GM21825 (cell line): ENCODE results near the gene SMAD9.
"Not testable (repeated sequence)": the region's sequence is repeated elsewhere in the genome, so short reads cannot be mapped to it uniquely, and the experiment has no call there.

Experiments
- ATAC-seq: cut with Tn5 transposase; IDR thresholded peaks from one replicate; pipeline ENCODE4 v1.9.1; 2021; ENCODE audit warnings: mild to moderate bottlenecking, moderate library complexity; ENCODE audit not compliant: unreplicated experiment

The SMAD9 gene

GRCh38 chr13:36912973-36913372 lies 7.1 kb downstream of the SMAD9 start:
- ATAC-seq = no peak

- no peak for ATAC-seq
Measured at GRCh38 chr13:36912369-36912768, 7.7 kb downstream of the SMAD9 start.

GRCh38 chr13:36910545-36910944 lies 9.5 kb downstream of the SMAD9 start:
- ATAC-seq = no peak

- no peak for ATAC-seq
Measured at GRCh38 chr13:36907821-36908220, 12.2 kb downstream of the SMAD9 start.

GRCh38 chr13:36907266-36907665 lies 12.8 kb downstream of the SMAD9 start:
- ATAC-seq = no peak

- ATAC-seq = no peak
Measured at GRCh38 chr13:36905944-36906343, 14.1 kb downstream of the SMAD9 start.

- no peak for ATAC-seq
Measured at GRCh38 chr13:36903925-36904595, 16.0 kb downstream of the SMAD9 start.

GRCh38 chr13:36897054-36897616 lies 22.9 kb downstream of the SMAD9 start:
- no peak for ATAC-seq

GRCh38 chr13:36891752-36892151 lies 28.3 kb downstream of the SMAD9 start:
- ATAC-seq = no peak

- ATAC-seq = no peak
Measured at GRCh38 chr13:36888645-36889044, 31.4 kb downstream of the SMAD9 start.

GRCh38 chr13:36887758-36888521 lies 32.1 kb downstream of the SMAD9 start:
- no peak for ATAC-seq

- ATAC-seq = no peak
Measured at GRCh38 chr13:36885901-36886300, 34.1 kb downstream of the SMAD9 start.

- no peak for ATAC-seq
Measured at GRCh38 chr13:36884235-36884634, 35.8 kb downstream of the SMAD9 start.

- ATAC-seq = no peak
Measured at GRCh38 chr13:36883824-36884223, 36.2 kb downstream of the SMAD9 start.

GRCh38 chr13:36883392-36883791 lies 36.6 kb downstream of the SMAD9 start:
- not testable (repeated sequence) for ATAC-seq

- ATAC-seq = no peak
Measured at GRCh38 chr13:36882829-36883390, 37.1 kb downstream of the SMAD9 start.

GRCh38 chr13:36880961-36881360 lies 39.1 kb downstream of the SMAD9 start:
- no peak for ATAC-seq

GRCh38 chr13:36879218-36879938 lies 40.7 kb downstream of the SMAD9 start:
- ATAC-seq = no peak

GRCh38 chr13:36875961-36876360 lies 44.1 kb downstream of the SMAD9 start:
- no peak for ATAC-seq

GRCh38 chr13:36875431-36875830 lies 44.6 kb downstream of the SMAD9 start:
- no peak for ATAC-seq

GRCh38 chr13:36872621-36873020 lies 47.4 kb downstream of the SMAD9 start:
- ATAC-seq = no peak
